Measurements from ENCODE around the gene ASB8.
"Not testable (repeated sequence)": the region's sequence is repeated elsewhere in the genome, so short reads cannot be mapped to it uniquely, and the experiment has no call there.

- TF ChIP-seq EZH2phosphoT487 (IDR thresholded peaks at IDR 0.05; ENCODE audit: low read length); CTCF (IDR thresholded peaks at IDR 0.05; ENCODE audit: low read length); EZH2 (optimal IDR thresholded peaks at IDR 0.05; ENCODE audit: low read depth, low read length): not testable (repeated sequence)
Observed at GRCh38 chr12:48155786-48156185, 1.5 kb downstream of the ASB8 start.
